ENCODE measurements around the gene TCP10L.

GRCh38 chr21:32612075-32612998, 27.0 kb upstream of the TCP10L start, which contains the start of gene CFAP298:
- TF ChIP-seq CTCF (IDR thresholded peaks at IDR 0.05; ENCODE audit: insufficient read depth, low read depth, low read length) (no peak), EZH2 (IDR thresholded peaks at IDR 0.05; ENCODE audit: insufficient read depth, low read length) (no peak)
